ENCODE measurements around the gene GSTCD. TPM values are rescaled to one million over a fixed set of nuclear protein-coding genes. Genes with fewer than 3 reads are reported as not detected.

GSTCD gene
- total and polyA plus RNA-seq, 9 of the 15 experiments (the other 6 are each of a cell fraction or from before 2014, with no cell fraction given), result 4.5 to 36.3 (median 16.0) TPM

DNA sequence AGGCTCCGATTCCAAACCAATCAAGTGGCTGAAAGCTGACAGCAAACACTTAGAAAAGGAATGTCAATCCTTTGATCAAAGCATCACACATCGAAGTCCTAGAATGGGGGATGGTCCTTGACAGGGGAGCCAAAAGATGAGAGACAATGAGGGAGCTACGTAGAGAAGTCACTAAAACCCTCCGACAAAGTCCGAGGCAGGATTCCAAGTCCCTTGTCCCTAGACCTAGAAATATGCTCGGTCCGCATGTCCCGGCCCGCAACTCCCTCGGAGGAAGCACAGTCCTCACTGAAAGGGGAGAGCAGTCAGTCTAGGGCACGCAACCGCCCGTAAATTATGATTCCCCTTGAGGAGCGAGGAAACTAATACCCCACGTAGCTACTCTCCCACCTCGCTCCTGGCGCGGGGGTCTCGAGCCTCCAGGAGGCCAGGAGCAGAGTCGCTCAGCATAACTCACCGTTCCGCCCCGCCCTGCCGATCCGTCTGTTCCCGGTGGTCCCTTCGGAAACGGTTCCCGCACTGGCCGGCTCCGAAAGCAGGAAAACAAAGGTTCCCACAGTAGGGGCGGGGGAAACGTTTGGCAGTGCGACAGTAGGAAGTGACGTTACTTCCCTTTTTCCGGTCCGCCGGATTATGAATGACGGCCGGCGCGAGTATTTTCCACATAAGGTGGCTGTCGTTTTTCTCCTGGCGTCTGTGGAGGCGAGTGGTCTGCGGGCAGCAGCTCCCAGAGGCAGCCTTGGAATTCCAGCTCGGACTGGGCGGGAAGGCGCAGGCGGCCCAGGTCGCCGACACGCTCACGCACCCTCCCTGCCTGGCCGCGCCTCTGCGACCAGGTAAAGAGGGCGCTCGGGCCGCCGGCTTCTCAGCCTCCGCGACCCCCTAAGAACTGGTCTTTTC lies at the start of gene GSTCD, which contains the start of gene INTS12 (continued):
- no peak for TF ChIP-seq IFI16 (CRISPR knock-in tag; IDR thresholded peaks at IDR 0.05)
- peak; percentile 88; the same call in 1 of the 2 replicates for TF ChIP-seq NBN (IDR thresholded peaks at IDR 0.05; ENCODE audit: low read depth)
- peak; percentile 100 for TF ChIP-seq GABPB1 (CRISPR knock-in tag; IDR thresholded peaks at IDR 0.05)
- TF ChIP-seq RB1 (IDR thresholded peaks at IDR 0.05; ENCODE audit: low read depth), result peak; percentile 97
- peak; percentile 35; the same call in 1 of the 2 replicates for TF ChIP-seq LARP7 (IDR thresholded peaks at IDR 0.05)
- no peak; the same call in 1 of the 2 replicates for TF ChIP-seq EGR1 (conservative IDR thresholded peaks at IDR 0.05)
- TF ChIP-seq KDM1A (IDR thresholded peaks at IDR 0.05), result no peak
- peak; percentile 93 for TF ChIP-seq C11orf30 (IDR thresholded peaks at IDR 0.05; ENCODE audit: low read depth)
- 0 out of 2 replicates have a peak, but pooled peaks have one; percentile 69 for TF ChIP-seq KLF13 (tag; IDR thresholded peaks at IDR 0.05; ENCODE audit: borderline replicate concordance, low read depth)
- no peak for TF ChIP-seq HDAC6 (IDR thresholded peaks at IDR 0.05; ENCODE audit: low read depth, low read length)
- TF ChIP-seq SP2 (IDR thresholded peaks at IDR 0.05; ENCODE audit: extremely low read depth, low read depth, low read length, poor library complexity, severe bottlenecking), result no peak
- TF ChIP-seq KLF6 (CRISPR knock-in tag; IDR thresholded peaks at IDR 0.05; ENCODE audit: borderline replicate concordance), result peak; percentile 82; the same call in 1 of the 2 replicates
- no peak; a peak in 1 of 4 replicates for TF ChIP-seq FOXA3 (CRISPR knock-in tag; conservative IDR thresholded peaks at IDR 0.05 in 1 of 2, IDR thresholded peaks at IDR 0.05 in 1 of 2)
- TF ChIP-seq NR2F6 (CRISPR knock-in tag; IDR thresholded peaks at IDR 0.05), result no peak
- TF ChIP-seq SIRT6 (IDR thresholded peaks at IDR 0.05; ENCODE audit: low read depth, low read length), result no peak
- peak; percentile 62 for TF ChIP-seq CHD2 (IDR thresholded peaks at IDR 0.05; ENCODE audit: low read depth, low read length)
- no peak for TF ChIP-seq CBX8 (IDR thresholded peaks at IDR 0.05; ENCODE audit: borderline replicate concordance, extremely low read depth, low read depth, low read length, poor library complexity, severe bottlenecking)
- TF ChIP-seq NUFIP1 (IDR thresholded peaks at IDR 0.05; ENCODE audit: partially characterized antibody), result no peak
- TF ChIP-seq, protein P1, sequence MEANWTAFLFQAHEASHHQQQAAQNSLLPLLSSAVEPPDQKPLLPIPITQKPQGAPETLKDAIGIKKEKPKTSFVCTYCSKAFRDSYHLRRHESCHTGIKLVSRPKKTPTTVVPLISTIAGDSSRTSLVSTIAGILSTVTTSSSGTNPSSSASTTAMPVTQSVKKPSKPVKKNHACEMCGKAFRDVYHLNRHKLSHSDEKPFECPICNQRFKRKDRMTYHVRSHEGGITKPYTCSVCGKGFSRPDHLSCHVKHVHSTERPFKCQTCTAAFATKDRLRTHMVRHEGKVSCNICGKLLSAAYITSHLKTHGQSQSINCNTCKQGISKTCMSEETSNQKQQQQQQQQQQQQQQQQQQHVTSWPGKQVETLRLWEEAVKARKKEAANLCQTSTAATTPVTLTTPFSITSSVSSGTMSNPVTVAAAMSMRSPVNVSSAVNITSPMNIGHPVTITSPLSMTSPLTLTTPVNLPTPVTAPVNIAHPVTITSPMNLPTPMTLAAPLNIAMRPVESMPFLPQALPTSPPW (CRISPR knock-in tag; IDR thresholded peaks at IDR 0.05), result peak; percentile 69; the same call in 1 of the 2 replicates
- TF ChIP-seq CHD1 (IDR thresholded peaks at IDR 0.05; ENCODE audit: low read length), result peak; percentile 27
- TF ChIP-seq ZNF644 (tag; IDR thresholded peaks at IDR 0.05; ENCODE audit: low read depth), result no peak
- TF ChIP-seq, protein P2, sequence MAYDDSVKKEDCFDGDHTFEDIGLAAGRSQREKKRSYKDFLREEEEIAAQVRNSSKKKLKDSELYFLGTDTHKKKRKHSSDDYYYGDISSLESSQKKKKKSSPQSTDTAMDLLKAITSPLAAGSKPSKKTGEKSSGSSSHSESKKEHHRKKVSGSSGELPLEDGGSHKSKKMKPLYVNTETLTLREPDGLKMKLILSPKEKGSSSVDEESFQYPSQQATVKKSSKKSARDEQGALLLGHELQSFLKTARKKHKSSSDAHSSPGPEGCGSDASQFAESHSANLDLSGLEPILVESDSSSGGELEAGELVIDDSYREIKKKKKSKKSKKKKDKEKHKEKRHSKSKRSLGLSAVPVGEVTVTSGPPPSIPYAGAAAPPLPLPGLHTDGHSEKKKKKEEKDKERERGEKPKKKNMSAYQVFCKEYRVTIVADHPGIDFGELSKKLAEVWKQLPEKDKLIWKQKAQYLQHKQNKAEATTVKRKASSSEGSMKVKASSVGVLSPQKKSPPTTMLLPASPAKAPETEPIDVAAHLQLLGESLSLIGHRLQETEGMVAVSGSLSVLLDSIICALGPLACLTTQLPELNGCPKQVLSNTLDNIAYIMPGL (CRISPR knock-in tag; IDR thresholded peaks at IDR 0.05), result no peak
- TF ChIP-seq ZNF445 (CRISPR knock-in tag; IDR thresholded peaks at IDR 0.05; ENCODE audit: low read depth), result no peak
- TF ChIP-seq TAL1 (IDR thresholded peaks at IDR 0.05), result 0 out of 2 replicates have a peak, but pooled peaks have one; percentile 29
